ENCODE data around the gene LYZL2.
"Not testable (repeated sequence)": the region's sequence is repeated elsewhere in the genome, so short reads cannot be mapped to it uniquely, and the experiment has no call there.

LYZL2 gene

GRCh38 chr10:30596013-30596412 lies 33.5 kb downstream of the LYZL2 start:
- in situ Hi-C loops (cut with MboI; ENCODE audit: low sequenced_read_pairs), result loop anchor here (25.0 kb wide), 1 partner anchor 609 kb away; no protein-coding TSS in a partner anchor

DNA sequence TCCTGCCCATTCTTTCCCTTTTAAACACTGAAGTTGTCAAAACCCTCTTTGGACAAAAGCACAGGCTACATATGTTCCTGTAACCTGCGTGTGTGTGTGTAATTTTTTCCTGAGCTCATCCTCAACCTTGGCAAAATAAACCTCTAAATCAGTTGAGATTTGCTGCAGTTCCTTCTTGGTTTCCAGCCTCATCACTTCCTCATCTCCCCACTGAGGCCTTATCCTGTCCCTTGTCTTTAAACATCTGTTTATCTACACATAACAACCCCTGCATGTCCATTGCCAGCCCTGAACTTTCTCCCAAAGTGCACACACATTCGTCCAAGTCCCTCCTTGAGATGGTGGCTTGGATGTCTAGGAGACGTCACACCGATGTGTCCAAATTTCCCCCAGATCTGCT lies 35.5 kb downstream of the LYZL2 start:
- no peak overlapping the region for H3K4me3 ChIP-seq
- in situ Hi-C loops (cut with MboI; ENCODE audit: low sequenced_read_pairs), result loop anchor here (5.0 to 25.0 kb wide), 2 partner anchors 202 to 607 kb away; no protein-coding TSS in a partner anchor
- no peak for DNase-seq (ENCODE audit: low spot score in 2 of 2)

More at GRCh38 chr10:30596013-30596412, 33.5 kb downstream of the LYZL2 start:
- H3K4me1 ChIP-seq, result peaks cover 3% of the 10 kb centered on the region; the same call in 1 of the 2 replicates
- no peak for DNase-seq (ENCODE audit: low spot score in 2 of 2)
- H3K4me3 ChIP-seq, result no peak overlapping the region
- no peaks in the 10 kb centered on the region for H3K9me3 ChIP-seq
- H3K36me3 ChIP-seq (replicated peaks), result no peaks in the 10 kb centered on the region
- H3K27me3 ChIP-seq (ENCODE audit: low read depth), result no peaks in the 10 kb centered on the region

GRCh38 chr10:30592770-30593169 lies 36.8 kb downstream of the LYZL2 start:
- H3K9me3 ChIP-seq; H3K4me3 ChIP-seq; H3K36me3 ChIP-seq (replicated peaks); H3K27me3 ChIP-seq (ENCODE audit: low read depth); DNase-seq (ENCODE audit: low spot score in 2 of 2); H3K4me1 ChIP-seq: not testable (repeated sequence)
- in situ Hi-C loops (cut with MboI; ENCODE audit: low sequenced_read_pairs), result loop anchor here (5.0 to 25.0 kb wide), 2 partner anchors 200 to 605 kb away; no protein-coding TSS in a partner anchor

More for the DNA sequence above, 35.5 kb downstream of the LYZL2 start:
- no peaks in the 10 kb centered on the region for H3K36me3 ChIP-seq (replicated peaks)
- no peaks in the 10 kb centered on the region for H3K27me3 ChIP-seq (ENCODE audit: low read depth)
- no peaks in the 10 kb centered on the region for H3K9me3 ChIP-seq
- H3K4me1 ChIP-seq, result peaks cover 3% of the 10 kb centered on the region; the same call in 1 of the 2 replicates

- Histone ChIP-seq H3K9me3 (no peaks in the 10 kb centered on the region), H3K27me3 (ENCODE audit: low read depth) (no peaks in the 10 kb centered on the region), H3K4me3 (no peak overlapping the region), H3K36me3 (replicated peaks) (no peaks in the 10 kb centered on the region), H3K4me1 (peaks cover 3% of the 10 kb centered on the region; the same call in 1 of the 2 replicates)
- DNase-seq (ENCODE audit: low spot score in 2 of 2), result peak; percentile 49 to 57
- in situ Hi-C loops (cut with MboI; ENCODE audit: low sequenced_read_pairs), result loop anchor here (5.0 to 25.0 kb wide), 2 partner anchors 199 to 604 kb away; no protein-coding TSS in a partner anchor
Measured at GRCh38 chr10:30591249-30591670, 38.3 kb downstream of the LYZL2 start.

GRCh38 chr10:30589441-30589840 lies 40.1 kb downstream of the LYZL2 start:
- in situ Hi-C loops (cut with MboI; ENCODE audit: low sequenced_read_pairs), result loop anchor here (25.0 kb wide), 1 partner anchor 602 kb away; no protein-coding TSS in a partner anchor
- Histone ChIP-seq H3K4me3 (no peak overlapping the region), H3K36me3 (replicated peaks) (no peaks in the 10 kb centered on the region), H3K27me3 (ENCODE audit: low read depth) (no peaks in the 10 kb centered on the region), H3K4me1 (peaks cover 3% of the 10 kb centered on the region; the same call in 1 of the 2 replicates), H3K9me3 (no peaks in the 10 kb centered on the region)
- no peak for DNase-seq (ENCODE audit: low spot score in 2 of 2)

GRCh38 chr10:30587522-30588031 lies 42.0 kb downstream of the LYZL2 start:
- Histone ChIP-seq H3K36me3 (replicated peaks) (no peaks in the 10 kb centered on the region), H3K27me3 (ENCODE audit: low read depth) (no peaks in the 10 kb centered on the region), H3K9me3 (no peaks in the 10 kb centered on the region), H3K4me3 (no peak overlapping the region), H3K4me1 (peaks cover 4% of the 10 kb centered on the region; the same call in 1 of the 2 replicates)
- in situ Hi-C loops (cut with MboI; ENCODE audit: low sequenced_read_pairs), result loop anchor here (25.0 kb wide), 1 partner anchor 600 kb away; no protein-coding TSS in a partner anchor
- no peak for DNase-seq (ENCODE audit: low spot score in 2 of 2)

GRCh38 chr10:30586828-30587227 lies 42.7 kb downstream of the LYZL2 start:
- H3K9me3 ChIP-seq, result no peaks in the 10 kb centered on the region
- peaks cover 4% of the 10 kb centered on the region; the same call in 1 of the 2 replicates for H3K4me1 ChIP-seq
- no peak for DNase-seq (ENCODE audit: low spot score in 2 of 2)
- in situ Hi-C loops (cut with MboI; ENCODE audit: low sequenced_read_pairs), result loop anchor here (25.0 kb wide), 1 partner anchor 600 kb away; no protein-coding TSS in a partner anchor
- no peaks in the 10 kb centered on the region for H3K36me3 ChIP-seq (replicated peaks)
- no peaks in the 10 kb centered on the region for H3K27me3 ChIP-seq (ENCODE audit: low read depth)
- no peak overlapping the region for H3K4me3 ChIP-seq

DNA sequence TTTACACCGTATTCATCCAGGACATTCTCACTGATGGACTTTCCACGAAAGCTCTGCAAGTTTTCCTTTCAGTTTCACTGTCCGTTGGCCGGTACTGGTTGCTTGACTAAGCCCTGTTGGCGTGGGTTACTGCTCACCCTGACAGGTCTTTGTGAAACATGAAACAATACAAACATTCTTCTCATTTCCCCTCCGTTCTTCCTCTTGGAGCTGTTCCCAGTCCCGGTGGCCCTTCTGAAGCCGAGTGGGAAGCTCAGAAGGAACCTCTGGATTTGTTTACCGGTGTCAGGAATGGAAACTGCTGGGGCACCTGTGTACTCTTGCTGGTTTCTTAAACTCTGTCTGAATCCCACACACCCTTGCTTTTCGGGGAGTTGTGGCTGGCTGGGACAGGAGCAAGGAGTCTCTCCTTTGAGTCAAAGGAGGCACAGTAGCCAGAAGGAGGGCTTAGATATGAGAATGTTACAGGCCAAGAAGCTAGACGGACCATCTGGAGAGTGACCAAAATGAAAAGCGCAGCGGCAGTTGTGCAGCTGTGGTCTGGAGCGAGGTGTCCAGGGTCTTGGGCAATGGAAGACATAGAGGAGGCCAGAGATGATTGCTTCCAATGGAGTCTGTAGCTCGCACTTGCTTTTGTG lies 45.7 kb downstream of the LYZL2 start:
- H3K9me3 ChIP-seq, result no peaks in the 10 kb centered on the region
- H3K4me3 ChIP-seq, result no peak overlapping the region
- H3K4me1 ChIP-seq, result peaks cover 15% of the 10 kb centered on the region
- no peaks in the 10 kb centered on the region for H3K36me3 ChIP-seq (replicated peaks)
- in situ Hi-C loops (cut with MboI; ENCODE audit: low sequenced_read_pairs), result loop anchor here (25.0 kb wide), 1 partner anchor 597 kb away; no protein-coding TSS in a partner anchor
- peak; percentile 6 to 27 for DNase-seq (ENCODE audit: low spot score in 2 of 2)
- H3K27me3 ChIP-seq (ENCODE audit: low read depth), result no peaks in the 10 kb centered on the region

GRCh38 chr10:30581779-30582380 lies 47.7 kb downstream of the LYZL2 start:
- no peaks in the 10 kb centered on the region for H3K9me3 ChIP-seq
- H3K27me3 ChIP-seq (ENCODE audit: low read depth), result no peaks in the 10 kb centered on the region
- peaks cover 15% of the 10 kb centered on the region for H3K4me1 ChIP-seq
- H3K4me3 ChIP-seq, result no peak overlapping the region
- in situ Hi-C loops (cut with MboI; ENCODE audit: low sequenced_read_pairs), result loop anchor here (25.0 kb wide), 1 partner anchor 595 kb away; no protein-coding TSS in a partner anchor
- peak; percentile 64 to 67 for DNase-seq (ENCODE audit: low spot score in 2 of 2)
- no peaks in the 10 kb centered on the region for H3K36me3 ChIP-seq (replicated peaks)

DNA sequence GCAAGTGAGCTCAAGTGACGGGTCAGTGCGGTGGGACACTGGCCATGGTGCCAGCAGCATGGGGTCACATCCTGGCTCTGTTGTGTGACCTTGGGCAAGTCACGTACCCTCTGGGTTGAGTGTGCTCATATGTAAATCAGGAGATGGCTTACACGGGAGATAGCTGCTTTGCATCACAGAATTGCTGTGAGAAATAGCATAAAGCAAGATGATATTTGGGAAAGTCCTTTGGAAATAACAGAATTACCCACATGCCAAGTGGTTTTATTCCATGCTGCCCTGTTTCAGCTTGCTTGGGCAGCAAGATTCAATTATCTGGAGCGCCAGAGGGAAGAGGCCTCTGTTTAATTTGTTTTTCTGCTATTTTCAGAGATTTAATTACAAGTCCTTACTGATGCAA lies 48.9 kb downstream of the LYZL2 start:
- in situ Hi-C loops (cut with MboI; ENCODE audit: low sequenced_read_pairs), result loop anchor here (25.0 kb wide), 1 partner anchor 593 kb away; no protein-coding TSS in a partner anchor
- Histone ChIP-seq H3K4me1 (peaks cover 15% of the 10 kb centered on the region), H3K4me3 (no peak overlapping the region), H3K27me3 (ENCODE audit: low read depth) (no peaks in the 10 kb centered on the region), H3K36me3 (replicated peaks) (no peaks in the 10 kb centered on the region), H3K9me3 (no peaks in the 10 kb centered on the region)
- no peak for DNase-seq (ENCODE audit: low spot score in 2 of 2)

DNA sequence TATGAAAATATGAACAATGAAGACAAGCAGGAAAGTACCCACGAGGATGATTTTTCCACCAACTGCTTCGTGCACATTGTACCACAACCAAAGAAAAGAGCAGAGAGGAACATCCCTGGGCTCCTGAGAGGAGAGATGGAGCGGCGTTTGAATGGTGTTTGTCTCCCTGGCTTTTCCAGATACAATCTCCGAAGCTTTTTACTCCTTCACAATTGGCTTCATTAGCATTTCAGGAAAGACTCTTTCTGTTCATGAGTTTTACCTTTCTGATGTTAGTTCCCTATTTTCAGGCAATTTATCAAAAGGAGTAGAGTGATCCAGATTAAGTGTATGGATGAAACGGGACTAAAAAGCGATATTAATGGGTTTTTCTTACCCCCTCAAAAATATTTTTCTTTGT lies 49.3 kb downstream of the LYZL2 start:
- Histone ChIP-seq H3K36me3 (replicated peaks) (no peaks in the 10 kb centered on the region), H3K9me3 (no peaks in the 10 kb centered on the region), H3K4me1 (peaks cover 15% of the 10 kb centered on the region), H3K4me3 (no peak overlapping the region), H3K27me3 (ENCODE audit: low read depth) (no peaks in the 10 kb centered on the region)
- in situ Hi-C loops (cut with MboI; ENCODE audit: low sequenced_read_pairs), result loop anchor here (25.0 kb wide), 1 partner anchor 593 kb away; no protein-coding TSS in a partner anchor
- peak; percentile 21 to 66 for DNase-seq (ENCODE audit: low spot score in 2 of 2)

DNA sequence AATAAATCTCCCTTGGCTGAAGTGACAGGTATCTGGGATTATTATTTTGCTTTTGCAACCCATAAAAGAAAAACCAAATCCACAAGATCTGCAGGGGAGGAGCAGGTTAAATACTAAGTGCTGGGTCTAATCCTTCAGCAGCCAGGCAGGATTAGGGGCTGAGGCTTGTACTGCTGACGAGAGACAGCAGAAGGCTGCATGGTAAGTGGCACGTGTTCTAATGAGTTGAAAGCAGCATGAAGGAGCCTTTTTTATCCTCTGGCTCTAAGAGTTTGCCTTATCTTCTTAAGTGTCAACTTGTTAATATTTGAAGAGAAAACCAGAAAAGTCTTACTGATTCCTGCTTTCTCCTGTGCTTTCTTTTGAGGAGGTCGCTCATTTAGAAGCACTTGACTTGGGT lies 50.0 kb downstream of the LYZL2 start:
- Histone ChIP-seq H3K4me1 (peaks cover 15% of the 10 kb centered on the region), H3K36me3 (replicated peaks) (no peaks in the 10 kb centered on the region), H3K9me3 (no peaks in the 10 kb centered on the region), H3K27me3 (ENCODE audit: low read depth) (no peaks in the 10 kb centered on the region), H3K4me3 (no peak overlapping the region)
- in situ Hi-C loops (cut with MboI; ENCODE audit: low sequenced_read_pairs), result loop anchor here (25.0 kb wide), 1 partner anchor 592 kb away; no protein-coding TSS in a partner anchor
- DNase-seq (ENCODE audit: low spot score in 2 of 2), result peak; percentile 19 to 41

DNA sequence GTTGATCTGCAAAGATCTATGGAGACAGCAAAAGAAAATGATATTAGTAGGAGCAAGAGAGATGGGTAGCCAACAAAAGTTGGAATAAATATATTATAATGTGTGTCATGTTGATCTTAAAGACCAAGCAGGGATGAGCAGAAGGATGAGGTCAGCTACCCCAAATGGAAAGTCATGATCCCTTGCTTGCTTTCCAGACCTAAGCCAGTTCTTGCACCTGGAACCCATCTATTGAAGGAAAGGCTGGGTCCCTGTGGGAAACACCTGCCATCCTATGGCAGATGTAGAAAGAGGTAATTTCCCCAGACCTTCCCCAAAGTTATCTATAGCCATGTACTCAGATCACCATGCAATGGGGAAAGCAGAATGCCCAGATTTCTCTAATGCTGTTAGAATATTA lies 52.5 kb downstream of the LYZL2 start:
- no peaks in the 10 kb centered on the region for H3K36me3 ChIP-seq (replicated peaks)
- no peak overlapping the region for H3K4me3 ChIP-seq
- peaks cover 12% of the 10 kb centered on the region; the same call in 1 of the 2 replicates for H3K4me1 ChIP-seq
- in situ Hi-C loops (cut with MboI; ENCODE audit: low sequenced_read_pairs), result loop anchor here (25.0 kb wide), 1 partner anchor 590 kb away; no protein-coding TSS in a partner anchor
- no peaks in the 10 kb centered on the region for H3K27me3 ChIP-seq (ENCODE audit: low read depth)
- H3K9me3 ChIP-seq, result no peaks in the 10 kb centered on the region
- no peak for DNase-seq (ENCODE audit: low spot score in 2 of 2)

All from HAP-1 (cell line).